ENCODE results near the gene TET3. TPM values are rescaled to one million over a fixed set of nuclear protein-coding genes. Genes with fewer than 3 reads are reported as not detected.
"Not testable (repeated sequence)": the region's sequence is repeated elsewhere in the genome, so short reads cannot be mapped to it uniquely, and the experiment has no call there.

TET3 gene
- polyA plus RNA-seq, 1 experiment: 2.1 TPM

DNA sequence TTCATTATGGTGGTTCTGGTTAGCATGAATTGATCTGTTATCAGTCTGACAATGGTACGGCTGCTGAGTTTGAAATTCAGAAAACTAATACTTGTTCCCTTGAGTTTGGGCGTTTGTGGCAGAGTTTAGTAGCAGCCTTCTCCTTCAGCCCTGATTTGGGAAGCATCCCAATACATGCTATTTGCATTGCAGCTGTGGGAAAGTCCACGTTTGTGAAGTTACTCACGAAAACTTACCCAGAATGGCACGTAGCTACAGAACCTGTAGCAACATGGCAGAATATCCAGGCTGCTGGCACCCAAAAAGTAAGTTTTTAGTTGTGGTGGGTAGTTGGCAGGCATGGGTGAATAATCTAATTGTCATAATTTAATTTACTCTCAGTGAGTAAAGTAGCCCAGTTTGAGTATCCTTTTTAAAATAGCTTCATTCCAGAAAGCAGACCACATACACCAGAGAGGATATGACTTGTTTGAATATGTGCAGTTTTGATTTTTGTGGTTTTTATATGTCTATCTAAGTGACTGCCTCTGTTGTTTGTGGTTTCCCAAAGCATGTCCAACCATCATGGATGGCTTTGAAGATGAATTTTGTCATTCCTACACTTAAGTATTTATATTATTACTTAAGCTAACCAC lies 45.9 kb upstream of the TET3 start:
- peak; percentile 40 for DNase-seq (ENCODE audit: low read depth)
- TF ChIP-seq, protein P1, sequence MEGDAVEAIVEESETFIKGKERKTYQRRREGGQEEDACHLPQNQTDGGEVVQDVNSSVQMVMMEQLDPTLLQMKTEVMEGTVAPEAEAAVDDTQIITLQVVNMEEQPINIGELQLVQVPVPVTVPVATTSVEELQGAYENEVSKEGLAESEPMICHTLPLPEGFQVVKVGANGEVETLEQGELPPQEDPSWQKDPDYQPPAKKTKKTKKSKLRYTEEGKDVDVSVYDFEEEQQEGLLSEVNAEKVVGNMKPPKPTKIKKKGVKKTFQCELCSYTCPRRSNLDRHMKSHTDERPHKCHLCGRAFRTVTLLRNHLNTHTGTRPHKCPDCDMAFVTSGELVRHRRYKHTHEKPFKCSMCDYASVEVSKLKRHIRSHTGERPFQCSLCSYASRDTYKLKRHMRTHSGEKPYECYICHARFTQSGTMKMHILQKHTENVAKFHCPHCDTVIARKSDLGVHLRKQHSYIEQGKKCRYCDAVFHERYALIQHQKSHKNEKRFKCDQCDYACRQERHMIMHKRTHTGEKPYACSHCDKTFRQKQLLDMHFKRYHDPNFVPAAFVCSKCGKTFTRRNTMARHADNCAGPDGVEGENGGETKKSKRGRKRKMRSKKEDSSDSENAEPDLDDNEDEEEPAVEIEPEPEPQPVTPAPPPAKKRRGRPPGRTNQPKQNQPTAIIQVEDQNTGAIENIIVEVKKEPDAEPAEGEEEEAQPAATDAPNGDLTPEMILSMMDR (IDR thresholded peaks at IDR 0.05; ENCODE audit: insufficient read depth, low read depth, low read length): no peak
- Histone ChIP-seq H3K27me3 (ENCODE audit: control insufficient read depth, insufficient read depth, low read length) (no peaks in the 10 kb centered on the region), H3K36me3 (ENCODE audit: control insufficient read depth, insufficient read depth, low read length) (peaks cover 2% of the 10 kb centered on the region), H3K4me3 (ENCODE audit: low read depth, low read length) (no peak overlapping the region)
- ChIA-PET POLR2A (no interaction called here), CTCF (interaction anchor here (0.9 to 1.2 kb wide), 2 partner anchors 16 to 188 kb away, joined by 3 to 4 read pairs; no protein-coding TSS in a partner anchor)

DNA sequence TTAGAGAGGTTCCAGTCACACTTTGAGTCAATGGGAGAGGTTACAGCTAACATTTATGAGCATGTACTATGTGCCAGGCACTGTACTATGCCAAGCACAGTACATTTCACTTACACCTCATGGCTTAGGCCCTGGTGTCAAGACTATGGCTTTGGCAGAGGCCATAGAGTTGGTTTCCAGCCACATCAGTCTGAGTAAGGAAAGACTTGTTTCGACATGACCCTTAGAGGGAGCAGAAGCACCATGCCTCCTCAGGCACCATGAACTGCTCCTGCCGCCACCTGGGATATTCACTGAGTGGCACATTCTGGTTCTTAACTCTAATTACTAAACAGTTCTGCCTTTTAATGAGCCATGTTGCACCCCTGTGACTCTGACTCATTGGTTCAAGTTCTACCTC lies 45.3 kb upstream of the TET3 start:
- POLR2A ChIA-PET: no interaction called here
- Histone ChIP-seq H3K36me3 (ENCODE audit: control insufficient read depth, insufficient read depth, low read length) (peaks cover 2% of the 10 kb centered on the region), H3K4me3 (ENCODE audit: low read depth, low read length) (no peak overlapping the region), H3K27me3 (ENCODE audit: control insufficient read depth, insufficient read depth, low read length) (no peaks in the 10 kb centered on the region)
- CTCF ChIA-PET: interaction anchor here (0.9 to 1.2 kb wide), 2 partner anchors 16 to 188 kb away, joined by 3 to 4 read pairs; no protein-coding TSS in a partner anchor
- DNase-seq (ENCODE audit: low read depth): no peak
- TF ChIP-seq, protein P1 (IDR thresholded peaks at IDR 0.05; ENCODE audit: insufficient read depth, low read depth, low read length): peak; percentile 15; the same call in 1 of the 2 replicates

DNA sequence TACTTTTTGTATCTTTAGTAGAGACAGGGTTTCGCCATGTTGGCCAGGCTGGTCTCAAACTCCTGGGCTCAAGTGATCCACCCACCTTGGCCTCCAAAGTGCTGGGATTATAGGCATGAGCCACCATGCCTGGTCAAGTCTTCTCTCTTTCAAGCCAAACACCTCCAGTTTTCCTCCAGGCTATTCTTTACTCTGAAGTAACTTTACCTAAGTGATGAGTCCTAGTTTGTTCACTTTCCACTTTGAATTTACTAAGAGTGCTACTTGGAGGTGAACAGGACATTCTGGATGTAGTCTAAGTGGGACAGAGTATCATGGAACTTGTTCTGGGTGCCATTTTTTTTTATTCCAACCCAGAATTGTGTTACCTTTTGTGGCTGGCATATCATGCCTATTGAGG lies 44.6 kb upstream of the TET3 start:
- CTCF ChIA-PET; POLR2A ChIA-PET; H3K4me3 ChIP-seq (ENCODE audit: low read depth, low read length); DNase-seq (ENCODE audit: low read depth); H3K27me3 ChIP-seq (ENCODE audit: control insufficient read depth, insufficient read depth, low read length); H3K36me3 ChIP-seq (ENCODE audit: control insufficient read depth, insufficient read depth, low read length): not testable (repeated sequence)

DNA sequence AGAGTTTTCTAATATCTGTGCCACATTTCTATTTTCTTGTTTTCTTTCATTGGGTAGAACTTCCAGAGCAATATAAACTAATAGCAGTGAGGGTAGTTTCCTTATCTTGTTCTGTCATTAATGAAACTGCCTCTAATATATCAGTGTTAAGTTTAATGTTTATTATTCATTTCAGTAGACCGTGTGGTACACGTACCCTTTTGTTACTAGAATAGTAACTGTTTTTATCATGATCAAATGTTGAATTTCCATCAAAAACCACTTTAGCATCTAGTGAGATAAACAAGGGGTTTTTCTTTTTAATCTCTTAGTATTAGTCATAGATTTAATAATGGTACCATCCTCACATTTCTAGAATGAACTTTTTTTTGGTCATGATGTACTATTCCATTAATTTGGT lies 42.0 kb upstream of the TET3 start:
- Histone ChIP-seq H3K27me3 (ENCODE audit: control insufficient read depth, insufficient read depth, low read length) (no peaks in the 10 kb centered on the region), H3K36me3 (ENCODE audit: control insufficient read depth, insufficient read depth, low read length) (peaks cover 4% of the 10 kb centered on the region), H3K4me3 (ENCODE audit: low read depth, low read length) (no peak overlapping the region)
- no peak for DNase-seq (ENCODE audit: low read depth)
- TF ChIP-seq, protein P1 (IDR thresholded peaks at IDR 0.05; ENCODE audit: insufficient read depth, low read depth, low read length): no peak
- ChIA-PET POLR2A (no interaction called here), CTCF (no interaction called here)

DNA sequence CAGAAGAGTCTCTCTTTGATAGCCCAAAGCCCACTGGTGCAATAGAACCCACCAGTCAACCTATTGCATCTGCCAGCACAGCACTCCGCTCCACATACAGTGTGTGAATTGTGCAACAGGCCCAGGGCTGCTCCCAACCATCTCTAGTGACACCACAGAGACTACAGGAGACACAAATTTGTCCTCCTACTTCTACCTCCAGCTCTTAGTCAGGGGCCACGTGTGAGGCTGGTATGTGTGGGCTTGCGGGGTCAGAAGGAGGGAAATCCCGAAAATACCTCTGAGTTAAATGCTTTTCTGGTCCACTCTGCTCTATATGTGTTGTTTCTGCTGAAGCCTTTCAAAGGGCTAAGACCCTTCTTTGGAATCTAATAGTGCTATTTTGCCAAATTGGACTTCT lies 40.0 kb upstream of the TET3 start:
- CTCF ChIA-PET: no interaction called here
- TF ChIP-seq, protein P1 (IDR thresholded peaks at IDR 0.05; ENCODE audit: insufficient read depth, low read depth, low read length): no peak

DNA sequence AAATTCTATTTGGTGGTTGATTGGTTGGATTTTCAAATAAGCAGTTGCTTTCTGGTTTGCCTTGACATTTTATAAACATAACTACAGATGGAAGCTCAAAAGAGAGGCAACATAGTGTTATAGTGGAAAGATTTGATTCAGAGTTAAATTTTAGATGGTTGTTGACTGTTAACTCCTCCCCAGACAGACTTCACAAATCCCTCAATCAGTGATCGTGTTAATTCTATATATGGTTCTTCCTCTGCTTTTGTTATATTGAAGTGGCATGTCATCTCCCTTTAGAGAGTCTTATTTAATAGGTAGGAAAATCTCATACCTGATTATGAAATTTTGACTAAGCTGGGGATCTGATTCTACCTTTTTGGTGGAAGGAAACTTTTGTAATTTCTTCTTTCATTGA lies 38.5 kb upstream of the TET3 start:
- Histone ChIP-seq H3K27me3 (ENCODE audit: control insufficient read depth, insufficient read depth, low read length) (no peaks in the 10 kb centered on the region), H3K36me3 (ENCODE audit: control insufficient read depth, insufficient read depth, low read length) (peaks cover 18% of the 10 kb centered on the region), H3K4me3 (ENCODE audit: low read depth, low read length) (no peak overlapping the region)
- TF ChIP-seq, protein P1 (IDR thresholded peaks at IDR 0.05; ENCODE audit: insufficient read depth, low read depth, low read length): no peak
- POLR2A ChIA-PET: no interaction called here
- no peak for DNase-seq (ENCODE audit: low read depth)
- CTCF ChIA-PET: interaction anchor here (1.2 kb wide), 1 partner anchor 11 kb away, joined by 4 read pairs; no protein-coding TSS in a partner anchor

More for the DNA sequence above, 40.0 kb upstream of the TET3 start:
- POLR2A ChIA-PET: no interaction called here
- DNase-seq (ENCODE audit: low read depth): no peak
- Histone ChIP-seq H3K4me3 (ENCODE audit: low read depth, low read length) (no peak overlapping the region), H3K27me3 (ENCODE audit: control insufficient read depth, insufficient read depth, low read length) (no peaks in the 10 kb centered on the region), H3K36me3 (ENCODE audit: control insufficient read depth, insufficient read depth, low read length) (peaks cover 7% of the 10 kb centered on the region)

Data from BJ (cell line).